ENCODE measurements around the gene SPEM1. TPM values are rescaled to one million over a fixed set of nuclear protein-coding genes. Genes with fewer than 3 reads are reported as not detected.
A peak's percentile ranks its signal among the peaks of the same experiment; 100 is the strongest.

SPEM1 gene
- total and polyA plus RNA-seq, 2 donors (not counting 1 experiment from before 2014, with no cell fraction given): not detected

DNA sequence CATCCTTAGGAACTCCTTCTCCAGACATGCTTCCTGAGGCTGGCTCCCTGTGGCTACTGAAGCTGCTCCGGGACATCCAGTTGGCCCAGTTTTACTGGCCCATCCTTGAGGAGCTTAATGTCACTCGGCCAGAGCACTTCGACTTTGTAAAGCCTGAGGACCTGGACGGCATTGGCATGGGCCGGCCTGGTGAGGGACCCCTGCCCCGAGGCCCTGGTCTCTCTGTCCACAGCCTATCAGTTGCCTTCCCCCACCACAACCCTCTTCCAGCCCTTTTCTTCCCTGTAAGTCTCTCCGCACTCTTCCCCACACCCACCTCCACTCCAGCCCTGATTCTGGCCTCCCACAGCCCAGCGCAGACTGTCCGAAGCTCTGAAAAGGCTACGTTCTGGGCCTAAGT lies 37.2 kb upstream of the SPEM1 start:
- H3K27ac Mint-ChIP-seq: no peak overlapping the region
- peaks cover 14% of the 10 kb centered on the region for H3K4me1 Mint-ChIP-seq
- H3K4me3 Mint-ChIP-seq: peak overlapping the region; percentile 26

More for the DNA sequence above, 37.2 kb upstream of the SPEM1 start:
- H3K9me3 ChIP-seq (ENCODE audit: control extremely low read depth in 1 of 3, control insufficient read depth in 2 of 3, insufficient read depth in 1 of 3, low read length in 2 of 3): peaks cover 2 to 19% (median 2%) of the 10 kb centered on the region in 3 donors
- no peaks in the 10 kb centered on the region for H3K79me2 ChIP-seq (ENCODE audit: control insufficient read depth, insufficient read depth, low read length)
- H3K9me3 Mint-ChIP-seq (ENCODE audit: insufficient read depth): no peaks in the 10 kb centered on the region
- peaks cover 19% of the 10 kb centered on the region in 2 donors for H3K4me1 ChIP-seq (ENCODE audit: control insufficient read depth in 2 of 2, insufficient read depth in 2 of 2, low read length in 2 of 2)
- ChIA-PET POLR2A (no interaction called here), CTCF (interaction anchor here (0.6 to 1.7 kb wide), 2 partner anchors 54 to 70 kb away, joined by 4 read pairs; no protein-coding TSS in a partner anchor)
- no peak overlapping the region for H3K27ac ChIP-seq (ENCODE audit: low read length in 2 of 2)
- ATAC-seq (ENCODE audit: low read depth) (no peak), DNase-seq (peak; percentile 10)
- intact Hi-C loops (cut with micrococcal nuclease): no loop called here
- H4K20me1 ChIP-seq (ENCODE audit: control insufficient read depth, insufficient read depth, low read length, poor library complexity, severe bottlenecking): no peaks in the 10 kb centered on the region
- H3K36me3 ChIP-seq (replicated peaks in 1 of 2; ENCODE audit: control extremely low read depth in 1 of 2, control insufficient read depth in 1 of 2, extremely low read depth in 1 of 2, insufficient read depth in 2 of 2, low read length in 1 of 2): no peaks in the 10 kb centered on the region
- no peak overlapping the region for H3K4me2 ChIP-seq (replicated peaks; ENCODE audit: low read depth, low read length, poor library complexity, severe bottlenecking)
- H3K4me3 ChIP-seq (ENCODE audit: control extremely low read depth in 1 of 5, extremely low read depth in 1 of 5, insufficient read depth in 1 of 5, low read depth in 2 of 5, low read length in 4 of 5): no peak overlapping the region
- 97% methylated on average over 10 of the region's 10 CpGs for WGBS (ENCODE audit: insufficient coverage)
- peaks cover 32% of the 10 kb centered on the region for H3K27me3 Mint-ChIP-seq
- TF ChIP-seq CTCF (IDR thresholded peaks at IDR 0.05) (no peak), EZH2 (IDR thresholded peaks at IDR 0.05; ENCODE audit: borderline replicate concordance, insufficient read depth, low read depth, low read length, poor library complexity, severe bottlenecking) (no peak)
- H3K9ac ChIP-seq (ENCODE audit: low read length): no peak overlapping the region
- H3K27me3 ChIP-seq (replicated peaks in 1 of 4; ENCODE audit: control extremely low read depth in 1 of 4, control insufficient read depth in 3 of 4, insufficient read depth in 4 of 4, low read length in 3 of 4): peaks cover 0 to 43% (median 14%) of the 10 kb centered on the region in 4 experiments
- H2AFZ ChIP-seq (ENCODE audit: insufficient read depth, low read depth, low read length, poor library complexity, severe bottlenecking): no peak overlapping the region

Measured in B cell (primary cell).